Stimulated activated memory B cell treated with anti-CD40 and anti-IgM and Interleukin-4, amounts not matched to agents 10 μg/mL and 1 μg/mL and 100 μg/mL, for 72 hours (primary cell): ENCODE data around the gene EWSR1.
"Not testable (repeated sequence)": the region's sequence is repeated elsewhere in the genome, so short reads cannot be mapped to it uniquely, and the experiment has no call there.

Experiments used
- ATAC-seq: fragments of 150-1000 bp; cut with Tn5 transposase; 2 replicates; pipeline ENCODE4 v1.10.0; 2021
- H3K27ac Mint-ChIP-seq: one replicate; pipeline ENCODE4 v1.8.0; 2022; ENCODE audit warnings: mild to moderate bottlenecking, mixed read lengths
- H3K27me3 Mint-ChIP-seq: one replicate; pipeline ENCODE4 v1.8.0; 2022; ENCODE audit warnings: mixed read lengths
- H3K36me3 Mint-ChIP-seq: one replicate; pipeline ENCODE4 v1.8.0; 2022; ENCODE audit warnings: mixed read lengths
- H3K4me1 Mint-ChIP-seq: one replicate; pipeline ENCODE4 v1.8.0; 2022; ENCODE audit warnings: mixed read lengths
- H3K4me3 Mint-ChIP-seq: one replicate; pipeline ENCODE4 v1.8.0; 2022; ENCODE audit warnings: mild to moderate bottlenecking, moderate library complexity, mixed read lengths
- H3K9me3 Mint-ChIP-seq: one replicate; pipeline ENCODE4 v1.8.0; 2022; ENCODE audit warnings: mixed read lengths

Gene EWSR1

DNA sequence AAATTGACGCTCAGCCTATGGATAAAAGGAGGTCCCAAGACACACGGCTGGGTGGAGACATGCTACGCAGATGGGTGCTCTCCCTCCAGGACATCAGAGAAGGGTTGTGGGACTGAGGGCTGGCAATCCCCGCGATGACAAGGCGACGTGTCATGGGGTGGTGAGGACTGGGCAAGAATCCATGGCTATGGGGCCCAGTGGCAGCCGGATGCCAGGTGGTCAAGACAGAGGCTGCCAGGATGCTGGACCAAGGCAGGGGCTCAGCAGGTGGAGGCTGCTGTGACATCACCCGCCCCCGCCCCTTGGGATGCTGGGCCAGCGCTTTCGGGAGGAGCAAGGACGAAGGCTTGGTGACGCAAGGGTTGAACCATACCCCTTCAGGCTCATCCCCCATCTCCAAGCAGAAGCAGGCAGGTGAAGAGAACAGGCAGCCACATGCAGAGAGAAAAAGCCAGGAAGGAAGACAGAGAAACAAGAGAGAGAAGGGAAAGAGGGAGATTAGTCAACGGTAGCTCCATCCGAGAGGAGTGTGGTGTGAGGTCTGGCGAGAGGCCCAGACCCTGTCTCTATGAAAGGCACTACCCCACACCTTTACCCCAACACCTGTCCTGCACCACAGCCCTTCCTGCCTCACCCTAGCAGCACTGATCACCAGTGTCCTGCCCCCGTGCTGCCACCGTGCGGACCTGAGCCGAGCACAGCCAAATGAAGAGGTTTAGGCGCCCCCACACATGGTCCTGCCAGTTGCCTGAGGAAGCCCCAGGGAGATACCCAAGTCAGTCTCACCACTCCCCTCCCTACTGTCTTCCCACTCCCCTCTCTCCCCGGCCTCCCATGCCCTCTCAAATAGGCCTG lies 71.5 kb downstream of the EWSR1 start:
- H3K4me1 Mint-ChIP-seq, result no peaks in the 10 kb centered on the region
- peaks cover 77% of the 10 kb centered on the region for H3K36me3 Mint-ChIP-seq
- no peaks in the 10 kb centered on the region for H3K27me3 Mint-ChIP-seq
- no peak overlapping the region for H3K4me3 Mint-ChIP-seq
- H3K9me3 Mint-ChIP-seq, result no peaks in the 10 kb centered on the region
- H3K27ac Mint-ChIP-seq, result peak overlapping the region; percentile 3
- no peak for ATAC-seq

GRCh38 chr22:29340566-29340965 lies 72.5 kb downstream of the EWSR1 start:
- no peaks in the 10 kb centered on the region for H3K4me1 Mint-ChIP-seq
- H3K4me3 Mint-ChIP-seq, result no peak overlapping the region
- no peaks in the 10 kb centered on the region for H3K27me3 Mint-ChIP-seq
- ATAC-seq, result no peak
- peaks cover 73% of the 10 kb centered on the region for H3K36me3 Mint-ChIP-seq
- no peaks in the 10 kb centered on the region for H3K9me3 Mint-ChIP-seq
- H3K27ac Mint-ChIP-seq, result no peak overlapping the region

GRCh38 chr22:29341056-29341848 lies 73.2 kb downstream of the EWSR1 start:
- no peaks in the 10 kb centered on the region for H3K4me1 Mint-ChIP-seq
- H3K4me3 Mint-ChIP-seq, result no peak overlapping the region
- H3K9me3 Mint-ChIP-seq, result no peaks in the 10 kb centered on the region
- no peaks in the 10 kb centered on the region for H3K27me3 Mint-ChIP-seq
- ATAC-seq, result no peak
- peaks cover 73% of the 10 kb centered on the region for H3K36me3 Mint-ChIP-seq
- no peak overlapping the region for H3K27ac Mint-ChIP-seq

DNA sequence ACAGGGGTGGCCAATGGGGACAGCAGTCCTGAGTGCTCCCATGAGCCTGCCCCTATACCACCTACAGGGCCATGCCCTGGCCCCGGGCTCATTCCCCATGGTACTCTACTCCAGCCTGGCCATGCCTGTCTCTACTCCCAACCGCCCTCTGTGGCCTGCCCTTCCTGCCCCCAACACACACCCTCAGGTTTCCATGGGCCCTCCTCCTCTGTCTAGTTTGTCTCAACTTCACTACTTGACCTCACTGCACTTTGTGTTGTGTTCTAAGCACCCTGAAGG lies 73.7 kb downstream of the EWSR1 start:
- no peak for ATAC-seq
- Mint-ChIP-seq H3K36me3 (peaks cover 72% of the 10 kb centered on the region), H3K4me1 (no peaks in the 10 kb centered on the region), H3K27ac (peak overlapping the region; percentile 25), H3K9me3 (no peaks in the 10 kb centered on the region), H3K27me3 (no peaks in the 10 kb centered on the region), H3K4me3 (no peak overlapping the region)

GRCh38 chr22:29342177-29342576 lies 74.1 kb downstream of the EWSR1 start:
- H3K4me1 Mint-ChIP-seq, result no peaks in the 10 kb centered on the region
- no peak for ATAC-seq
- H3K27me3 Mint-ChIP-seq, result no peaks in the 10 kb centered on the region
- H3K4me3 Mint-ChIP-seq, result no peak overlapping the region
- peak overlapping the region; percentile 25 for H3K27ac Mint-ChIP-seq
- H3K36me3 Mint-ChIP-seq, result peaks cover 72% of the 10 kb centered on the region
- no peaks in the 10 kb centered on the region for H3K9me3 Mint-ChIP-seq

GRCh38 chr22:29342577-29343312 lies 74.7 kb downstream of the EWSR1 start:
- peaks cover 72% of the 10 kb centered on the region for H3K36me3 Mint-ChIP-seq
- no peak for ATAC-seq
- no peaks in the 10 kb centered on the region for H3K4me1 Mint-ChIP-seq
- peak overlapping the region; percentile 25 for H3K27ac Mint-ChIP-seq
- no peaks in the 10 kb centered on the region for H3K9me3 Mint-ChIP-seq
- H3K27me3 Mint-ChIP-seq, result no peaks in the 10 kb centered on the region
- no peak overlapping the region for H3K4me3 Mint-ChIP-seq

GRCh38 chr22:29343313-29343805 lies 75.3 kb downstream of the EWSR1 start:
- H3K27ac Mint-ChIP-seq, result peak overlapping the region; percentile 25
- peaks cover 72% of the 10 kb centered on the region for H3K36me3 Mint-ChIP-seq
- H3K4me3 Mint-ChIP-seq, result no peak overlapping the region
- H3K27me3 Mint-ChIP-seq, result no peaks in the 10 kb centered on the region
- no peak for ATAC-seq
- no peaks in the 10 kb centered on the region for H3K4me1 Mint-ChIP-seq
- no peaks in the 10 kb centered on the region for H3K9me3 Mint-ChIP-seq

GRCh38 chr22:29344137-29344536 lies 76.1 kb downstream of the EWSR1 start:
- no peak overlapping the region for H3K4me3 Mint-ChIP-seq
- no peaks in the 10 kb centered on the region for H3K9me3 Mint-ChIP-seq
- ATAC-seq, result no peak
- no peaks in the 10 kb centered on the region for H3K4me1 Mint-ChIP-seq
- no peak overlapping the region for H3K27ac Mint-ChIP-seq
- H3K36me3 Mint-ChIP-seq, result peaks cover 72% of the 10 kb centered on the region
- H3K27me3 Mint-ChIP-seq, result no peaks in the 10 kb centered on the region

GRCh38 chr22:29344889-29345288 lies 76.8 kb downstream of the EWSR1 start:
- not testable (repeated sequence) for H3K4me3 Mint-ChIP-seq, H3K27me3 Mint-ChIP-seq, H3K4me1 Mint-ChIP-seq, ATAC-seq, H3K27ac Mint-ChIP-seq, H3K9me3 Mint-ChIP-seq
- H3K36me3 Mint-ChIP-seq, result peaks cover 65% of the 10 kb centered on the region

DNA sequence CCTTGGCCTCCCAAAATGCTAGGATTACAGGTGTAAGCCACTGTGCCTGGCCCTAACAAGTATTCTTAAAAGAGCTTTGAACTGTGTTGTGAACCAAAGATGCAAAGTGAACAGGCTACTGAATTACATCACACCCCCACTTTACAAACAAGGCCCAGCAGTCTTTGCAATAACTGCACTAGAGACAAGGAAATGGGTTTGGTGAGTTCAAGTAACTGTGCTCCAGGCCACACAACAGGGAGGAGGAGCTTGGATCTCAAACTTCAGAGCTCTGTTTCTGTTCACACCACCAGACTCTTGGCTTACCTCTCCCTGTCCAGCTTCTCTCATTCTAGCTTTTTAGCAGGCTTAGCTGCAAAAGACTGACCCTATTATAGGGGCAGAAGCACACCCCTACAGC lies 77.9 kb downstream of the EWSR1 start:
- Mint-ChIP-seq H3K4me3 (no peak overlapping the region), H3K36me3 (peaks cover 68% of the 10 kb centered on the region), H3K9me3 (no peaks in the 10 kb centered on the region), H3K27ac (no peak overlapping the region), H3K27me3 (no peaks in the 10 kb centered on the region), H3K4me1 (no peaks in the 10 kb centered on the region)
- ATAC-seq, result no peak

GRCh38 chr22:29346659-29347058 lies 78.6 kb downstream of the EWSR1 start:
- Mint-ChIP-seq H3K27ac (no peak overlapping the region), H3K4me3 (no peak overlapping the region), H3K4me1 (no peaks in the 10 kb centered on the region), H3K27me3 (no peaks in the 10 kb centered on the region), H3K9me3 (no peaks in the 10 kb centered on the region), H3K36me3 (peaks cover 73% of the 10 kb centered on the region)
- no peak for ATAC-seq

DNA sequence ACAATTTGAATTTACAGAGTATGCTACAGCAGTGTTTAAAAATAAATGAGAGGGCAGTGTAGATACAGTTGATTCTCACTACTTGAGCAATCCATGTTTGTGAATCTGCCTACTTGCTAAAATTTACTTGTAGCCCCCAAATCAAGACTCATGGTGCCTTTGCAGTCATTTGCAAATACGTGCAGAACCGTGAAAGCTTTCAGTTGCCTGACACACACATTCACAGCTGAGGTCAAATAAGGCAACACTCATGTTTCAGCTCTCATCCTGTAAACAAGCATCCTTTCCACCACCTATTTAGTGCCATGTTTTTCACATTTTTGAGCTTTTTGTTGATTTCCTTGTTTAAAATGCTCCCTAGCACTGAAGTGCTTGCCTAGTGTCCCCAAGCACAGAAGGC lies 80.0 kb downstream of the EWSR1 start:
- Mint-ChIP-seq H3K4me1 (no peaks in the 10 kb centered on the region), H3K36me3 (peaks cover 65% of the 10 kb centered on the region), H3K4me3 (no peak overlapping the region), H3K27ac (no peak overlapping the region), H3K27me3 (no peaks in the 10 kb centered on the region), H3K9me3 (no peaks in the 10 kb centered on the region)
- no peak for ATAC-seq

DNA sequence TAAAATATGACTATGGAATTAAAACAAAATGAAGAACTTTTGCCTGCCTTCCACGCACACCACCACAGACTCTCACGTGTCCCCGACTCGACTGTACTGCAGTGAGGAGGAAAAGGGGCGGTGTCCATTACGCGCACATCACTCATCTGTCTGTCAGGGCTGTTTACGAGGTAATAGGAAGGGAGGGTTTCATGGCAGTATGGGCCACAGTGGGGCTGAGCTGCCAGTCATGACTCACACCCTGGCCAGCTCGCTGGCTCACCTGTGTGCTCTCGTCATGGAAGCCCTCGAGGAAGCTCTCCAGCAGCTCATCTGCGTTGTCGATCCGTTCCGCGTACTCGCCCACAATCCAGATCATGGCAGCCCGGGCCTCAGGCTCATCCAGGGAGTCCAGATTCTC lies 80.9 kb downstream of the EWSR1 start:
- Mint-ChIP-seq H3K4me1 (no peaks in the 10 kb centered on the region), H3K27me3 (no peaks in the 10 kb centered on the region), H3K36me3 (peaks cover 71% of the 10 kb centered on the region), H3K9me3 (no peaks in the 10 kb centered on the region), H3K27ac (no peak overlapping the region), H3K4me3 (no peak overlapping the region)
- ATAC-seq, result no peak
